GM21360 (cell line): Measurements from ENCODE around the gene DGKK.

ENCODE experiments used
- ATAC-seq: cut with Tn5 transposase; IDR thresholded peaks from one replicate; pipeline ENCODE4 v1.9.1; 2021; ENCODE audit warnings: mild to moderate bottlenecking, moderate library complexity; ENCODE audit not compliant: unreplicated experiment

Gene DGKK, protein sequence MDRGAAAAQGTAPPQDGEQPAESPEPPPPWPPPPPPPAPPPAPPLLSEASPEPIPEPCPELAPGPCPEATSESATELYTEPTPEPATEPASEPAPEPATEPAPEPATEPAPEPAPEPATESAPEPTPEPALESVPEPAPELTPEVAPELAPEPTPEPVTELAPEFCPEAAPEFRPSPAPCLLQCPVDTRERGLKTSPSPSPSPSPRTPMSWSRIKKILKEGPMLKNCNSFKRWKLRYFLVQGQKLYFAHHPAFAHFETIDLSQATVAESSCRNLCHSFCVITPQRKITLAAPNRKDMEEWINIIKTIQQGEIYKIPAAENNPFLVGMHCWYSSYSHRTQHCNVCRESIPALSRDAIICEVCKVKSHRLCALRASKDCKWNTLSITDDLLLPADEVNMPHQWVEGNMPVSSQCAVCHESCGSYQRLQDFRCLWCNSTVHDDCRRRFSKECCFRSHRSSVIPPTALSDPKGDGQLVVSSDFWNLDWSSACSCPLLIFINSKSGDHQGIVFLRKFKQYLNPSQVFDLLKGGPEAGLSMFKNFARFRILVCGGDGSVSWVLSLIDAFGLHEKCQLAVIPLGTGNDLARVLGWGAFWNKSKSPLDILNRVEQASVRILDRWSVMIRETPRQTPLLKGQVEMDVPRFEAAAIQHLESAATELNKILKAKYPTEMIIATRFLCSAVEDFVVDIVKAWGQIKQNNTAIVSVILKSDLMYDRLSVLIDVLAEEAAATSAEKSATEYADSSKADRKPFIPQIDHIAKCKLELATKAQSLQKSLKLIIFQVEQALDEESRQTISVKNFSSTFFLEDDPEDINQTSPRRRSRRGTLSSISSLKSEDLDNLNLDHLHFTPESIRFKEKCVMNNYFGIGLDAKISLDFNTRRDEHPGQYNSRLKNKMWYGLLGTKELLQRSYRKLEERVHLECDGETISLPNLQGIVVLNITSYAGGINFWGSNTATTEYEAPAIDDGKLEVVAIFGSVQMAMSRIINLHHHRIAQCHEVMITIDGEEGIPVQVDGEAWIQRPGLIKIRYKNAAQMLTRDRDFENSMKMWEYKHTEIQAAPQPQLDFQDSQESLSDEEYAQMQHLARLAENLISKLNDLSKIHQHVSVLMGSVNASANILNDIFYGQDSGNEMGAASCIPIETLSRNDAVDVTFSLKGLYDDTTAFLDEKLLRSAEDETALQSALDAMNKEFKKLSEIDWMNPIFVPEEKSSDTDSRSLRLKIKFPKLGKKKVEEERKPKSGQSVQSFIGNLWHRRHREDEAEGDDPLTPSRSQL

DNA sequence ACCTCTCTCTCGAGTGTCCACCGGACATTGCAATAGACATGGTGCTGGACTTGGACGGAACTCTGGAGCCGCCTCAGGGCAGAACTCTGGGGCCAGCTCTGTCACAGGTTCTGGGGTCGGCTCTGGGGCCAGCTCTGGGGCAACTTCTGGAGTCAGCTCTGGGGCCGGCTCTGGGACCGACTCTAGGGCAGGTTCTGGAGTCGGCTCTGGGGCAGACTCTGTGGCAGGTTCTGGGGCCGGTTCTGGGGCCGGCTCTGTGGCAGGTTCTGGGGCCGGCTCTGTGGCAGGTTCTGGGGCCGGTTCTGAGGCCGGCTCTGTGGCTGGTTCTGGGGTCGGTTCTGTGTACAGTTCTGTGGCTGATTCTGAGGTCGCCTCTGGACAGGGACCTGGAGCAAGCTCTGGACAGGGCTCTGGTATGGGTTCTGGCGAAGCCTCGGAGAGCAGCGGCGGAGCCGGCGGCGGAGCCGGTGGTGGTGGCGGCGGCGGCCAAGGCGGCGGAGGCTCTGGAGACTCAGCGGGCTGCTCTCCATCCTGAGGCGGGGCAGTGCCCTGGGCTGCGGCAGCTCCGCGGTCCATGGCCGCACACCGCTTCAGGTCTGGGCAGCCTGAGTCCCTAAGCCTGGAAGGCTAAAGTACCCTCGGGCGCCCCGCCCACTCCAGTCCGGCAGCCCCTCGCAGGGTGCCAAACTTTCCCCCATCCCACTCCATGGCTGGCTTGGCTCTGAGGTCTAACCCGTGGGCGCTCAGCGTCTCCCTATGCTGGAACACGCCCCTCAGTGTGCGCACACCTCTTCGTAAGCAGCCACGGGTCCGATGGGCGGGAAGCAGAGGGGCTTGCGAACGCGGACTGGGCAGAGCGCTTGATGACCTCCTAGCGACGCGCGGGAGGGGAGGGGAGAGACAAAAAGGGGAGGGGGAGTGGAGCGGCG is at the start of gene DGKK:
Gene DGKK (minus strand): TSS at position 723 of the 929 bp plus-strand sequence. CDS start 147 bp downstream, at position 576.
- ATAC-seq, result no peak

DNA sequence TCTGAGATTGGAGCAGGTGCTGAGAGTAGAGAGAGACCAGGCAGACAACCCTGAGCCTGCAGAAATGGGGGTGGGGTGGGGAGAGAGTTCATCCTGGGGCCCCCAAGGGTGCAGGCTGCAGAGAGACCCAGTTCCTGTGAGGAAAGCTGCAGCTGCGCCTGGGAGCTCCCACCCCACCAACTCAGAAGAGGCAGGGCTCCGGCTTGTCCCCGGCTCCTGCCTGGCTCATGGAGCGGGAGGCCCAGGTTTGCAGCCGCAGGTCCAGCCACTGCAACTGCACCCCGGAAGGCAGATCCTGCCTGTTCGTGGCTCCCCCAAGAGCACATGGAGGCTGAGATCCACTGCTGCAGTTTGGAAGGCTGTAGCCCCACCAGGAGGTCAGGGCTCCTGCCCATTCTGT is 44.2 kb upstream of the DGKK start:
- ATAC-seq, result no peak

DNA sequence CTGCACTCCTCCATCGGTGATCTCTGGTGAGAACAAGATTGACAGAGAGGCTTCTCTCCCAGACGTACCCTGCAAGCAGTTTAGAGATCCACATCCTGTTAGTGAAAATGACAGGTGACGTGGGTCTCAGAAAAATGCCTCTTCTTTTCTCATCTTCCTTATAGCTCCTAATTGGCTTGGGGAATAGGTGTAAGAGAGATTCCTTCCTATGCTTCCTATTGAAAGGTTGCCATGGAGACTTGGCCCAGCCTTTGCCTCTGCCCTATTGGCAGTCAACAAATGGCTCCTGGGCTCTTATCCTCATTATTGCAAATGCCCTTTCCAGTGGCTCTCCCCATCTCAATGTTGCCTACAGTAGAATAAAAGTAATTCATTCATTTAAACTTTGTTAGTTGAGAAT is 26.5 kb upstream of the DGKK start:
- no peak for ATAC-seq

DNA sequence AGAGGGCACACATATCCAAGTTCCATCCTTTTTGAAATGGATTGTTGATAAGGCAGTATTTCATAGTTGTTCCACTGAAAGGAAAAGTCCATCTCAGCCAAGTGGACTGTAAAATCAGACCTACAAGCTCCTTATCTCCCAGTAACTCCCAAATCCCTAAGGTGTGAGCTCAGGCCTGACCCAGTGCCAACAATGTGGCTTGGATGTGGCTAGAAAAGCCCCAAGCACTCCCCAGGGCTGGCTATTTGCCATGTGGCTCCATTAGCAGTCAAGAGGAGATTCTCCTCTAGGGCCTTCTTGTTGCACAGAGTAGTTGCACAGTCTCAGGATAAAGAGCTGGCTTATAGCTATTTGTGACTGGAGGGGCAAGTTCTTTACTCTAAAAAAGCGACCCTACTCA is 25.0 kb upstream of the DGKK start:
- no peak for ATAC-seq

DNA sequence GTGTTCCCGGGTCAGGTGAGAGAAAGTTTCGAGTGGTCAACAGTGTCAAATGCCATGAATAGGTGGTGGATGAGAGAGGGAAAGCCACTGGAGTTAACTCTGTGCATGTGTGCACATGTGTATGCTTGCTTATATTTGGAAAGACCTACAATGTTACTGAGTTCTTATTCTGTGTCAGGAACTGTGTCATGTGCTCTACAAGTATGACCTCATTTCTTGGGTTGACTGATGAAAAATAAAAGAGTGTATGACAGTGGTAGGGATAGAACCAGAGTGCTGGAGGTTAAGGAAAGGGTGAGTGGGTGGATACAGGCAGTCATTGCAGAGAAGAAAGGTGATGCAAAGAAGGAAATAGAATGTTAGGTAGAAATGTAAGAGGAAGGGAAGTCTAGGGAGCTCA is 22.1 kb upstream of the DGKK start:
- ATAC-seq, result no peak

DNA sequence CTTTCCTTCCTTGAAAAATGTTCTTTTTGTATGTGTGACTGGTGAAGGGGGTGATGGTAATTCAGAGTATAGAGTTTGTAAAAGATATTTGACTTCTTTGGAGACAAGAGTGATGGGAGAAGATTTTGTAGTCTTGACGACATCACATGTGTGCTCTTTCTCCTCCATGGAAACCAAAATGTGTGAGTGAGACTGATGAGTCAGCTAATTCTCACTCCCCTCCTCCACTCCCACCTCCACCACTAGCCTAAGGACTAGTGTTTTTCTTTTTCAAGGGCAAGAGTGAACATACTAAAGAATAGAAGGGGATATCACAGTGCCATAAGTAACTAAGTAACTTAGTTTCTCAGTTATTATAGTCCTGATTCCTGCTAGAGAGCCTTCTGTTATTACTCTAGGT is 14.0 kb upstream of the DGKK start:
- no peak for ATAC-seq

DNA sequence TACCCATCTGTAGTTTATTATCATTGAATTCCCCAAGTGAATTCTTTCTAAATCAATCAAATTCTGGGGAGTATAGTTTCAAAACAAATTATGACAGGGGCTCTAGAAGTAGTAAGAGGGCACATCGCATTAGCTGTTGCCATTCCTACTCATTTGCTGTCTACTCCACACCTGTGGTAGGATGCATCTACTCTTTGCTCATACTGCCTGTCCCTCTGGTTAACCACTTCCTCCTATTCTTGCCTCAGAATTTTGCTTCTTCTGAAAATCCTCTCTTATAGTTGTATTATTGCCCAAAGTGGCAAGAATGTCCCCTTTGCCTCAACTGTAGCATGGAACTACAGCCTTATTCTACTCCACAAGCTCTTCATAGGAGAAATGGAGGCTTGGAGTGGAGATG is 12.7 kb upstream of the DGKK start:
- no peak for ATAC-seq

DNA sequence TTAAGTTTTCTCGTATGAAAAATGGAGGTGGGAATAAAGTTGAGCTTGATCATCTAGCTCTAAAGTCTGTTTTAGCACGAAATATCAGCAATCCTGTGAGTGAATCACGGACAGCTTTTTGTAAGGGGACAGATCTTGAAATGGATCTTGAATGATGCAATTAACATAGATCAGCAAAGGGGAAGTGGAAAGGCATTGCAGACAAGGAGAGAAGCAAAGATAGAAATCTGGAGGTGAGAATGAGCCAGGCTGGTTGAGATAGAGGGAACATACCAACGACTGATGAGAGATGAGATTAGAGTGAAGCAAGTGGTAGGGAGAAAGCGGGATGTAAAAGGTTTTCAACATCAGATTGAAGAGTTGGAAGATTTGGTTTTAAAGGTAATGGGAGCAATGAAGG is 4.6 kb upstream of the DGKK start:
- ATAC-seq, result no peak

DNA sequence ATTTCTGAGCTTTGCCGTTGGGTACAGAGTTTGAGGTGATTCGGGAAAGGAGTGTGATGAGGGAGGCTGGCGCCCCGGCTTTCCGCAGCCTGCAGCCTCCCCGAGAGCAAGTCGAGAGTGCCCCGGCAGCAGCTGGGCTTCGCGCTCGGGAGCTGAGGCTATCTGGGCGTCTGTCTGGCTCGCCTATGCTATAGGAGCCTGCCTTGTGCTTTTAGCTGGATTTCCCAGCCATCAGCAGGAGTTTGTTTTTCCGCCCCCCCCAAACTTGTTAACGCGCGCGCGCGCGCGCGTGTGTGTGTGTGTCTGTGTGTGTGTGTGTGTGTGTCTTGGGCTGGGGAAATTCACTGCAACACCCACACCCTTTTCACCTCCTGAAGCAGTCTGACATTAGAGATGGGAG is 765 bp upstream of the DGKK start:
- no peak for ATAC-seq

DNA sequence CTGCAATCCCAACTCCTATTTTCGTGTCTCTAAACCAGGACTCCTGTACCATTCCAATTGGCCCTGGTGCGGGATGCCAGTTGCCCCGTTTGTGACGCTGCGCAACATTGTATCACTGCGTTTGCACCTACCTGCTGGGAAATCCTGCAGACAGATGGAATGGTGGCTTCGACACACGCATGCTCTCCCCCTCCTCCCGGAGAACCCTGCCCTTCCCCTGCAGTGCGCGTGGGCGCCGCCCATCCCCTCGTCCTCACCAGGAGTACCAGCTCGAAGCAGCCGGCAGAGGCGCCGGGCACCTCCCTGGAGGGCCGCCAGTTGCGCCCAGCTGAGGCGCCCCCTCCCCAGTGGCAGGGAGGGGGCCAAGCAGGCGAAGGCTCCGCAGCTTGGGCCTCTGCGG is 1.4 kb downstream of the DGKK start:
- no peak for ATAC-seq

DNA sequence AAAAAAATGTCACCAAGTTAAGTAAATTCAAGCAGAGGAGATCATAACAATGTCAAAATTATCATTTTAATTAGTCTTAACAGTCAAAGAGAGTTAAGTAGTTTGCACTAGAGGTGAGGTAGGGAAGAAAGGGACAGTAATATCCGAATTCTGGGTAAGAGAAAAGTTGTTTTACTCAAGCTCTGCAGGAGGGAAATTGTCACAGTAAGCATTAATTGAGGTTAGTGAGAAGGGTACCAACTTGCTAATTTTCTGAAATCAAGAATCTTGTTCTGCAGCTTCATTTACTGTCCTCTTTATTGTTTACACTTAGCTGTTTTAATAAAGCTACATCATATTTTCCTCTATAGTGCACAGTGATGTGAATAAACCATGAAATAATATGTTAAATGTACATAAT is 11.0 kb downstream of the DGKK start:
- no peak for ATAC-seq

DNA sequence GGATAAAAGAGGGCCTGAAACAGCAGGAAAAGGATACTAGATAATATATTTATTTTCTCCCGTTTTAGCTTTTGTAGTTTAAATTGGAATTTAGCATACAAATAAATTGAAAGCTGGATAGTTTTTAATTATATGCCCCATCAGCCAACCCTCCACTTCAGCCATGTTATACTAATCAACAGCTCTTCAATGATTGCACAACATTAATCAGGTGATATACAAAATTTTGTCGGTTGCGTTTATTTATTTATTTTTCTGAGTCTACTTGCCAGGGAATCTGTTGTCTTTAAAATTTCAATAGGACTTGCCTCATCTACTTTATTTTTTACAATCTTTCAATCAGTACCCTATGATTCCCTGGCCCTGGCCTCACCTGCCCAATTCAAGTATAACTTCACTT is 12.1 kb downstream of the DGKK start:
- no peak for ATAC-seq

DNA sequence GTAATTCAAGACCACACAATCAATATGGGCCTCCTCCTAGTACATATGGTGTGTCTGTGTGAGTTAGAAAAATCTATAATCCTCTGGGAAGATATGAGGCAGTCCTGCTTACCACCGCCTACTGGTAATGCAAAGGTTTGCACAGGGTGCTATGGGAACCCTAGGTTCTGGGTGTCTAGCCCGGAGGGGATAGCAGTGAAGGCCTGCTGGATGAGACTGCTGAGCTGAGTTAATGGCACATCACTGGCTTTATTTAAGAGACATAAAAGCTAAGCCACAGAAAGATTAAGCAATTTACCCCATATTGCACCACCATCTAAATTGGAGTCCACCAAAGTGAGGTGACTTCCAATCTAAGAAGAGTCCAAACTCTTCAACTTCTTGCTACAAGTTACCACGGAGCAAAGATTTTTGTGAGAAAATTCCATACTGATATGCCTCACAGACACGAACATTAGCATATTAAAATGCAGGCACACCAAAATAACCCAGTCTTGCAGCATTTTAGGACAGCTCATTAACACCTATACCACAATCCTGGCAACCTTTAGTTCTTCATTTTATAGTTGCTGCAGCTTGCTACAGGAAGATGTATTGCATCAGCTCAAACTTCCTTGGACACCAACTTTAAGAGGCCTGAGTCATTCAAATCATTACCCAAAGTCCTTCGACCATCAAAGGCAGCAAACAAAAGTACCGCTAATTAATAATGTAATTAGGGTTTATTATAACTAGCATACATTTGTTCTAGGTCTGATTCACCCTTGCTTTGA is 13.7 kb downstream of the DGKK start:
- no peak for ATAC-seq

DNA sequence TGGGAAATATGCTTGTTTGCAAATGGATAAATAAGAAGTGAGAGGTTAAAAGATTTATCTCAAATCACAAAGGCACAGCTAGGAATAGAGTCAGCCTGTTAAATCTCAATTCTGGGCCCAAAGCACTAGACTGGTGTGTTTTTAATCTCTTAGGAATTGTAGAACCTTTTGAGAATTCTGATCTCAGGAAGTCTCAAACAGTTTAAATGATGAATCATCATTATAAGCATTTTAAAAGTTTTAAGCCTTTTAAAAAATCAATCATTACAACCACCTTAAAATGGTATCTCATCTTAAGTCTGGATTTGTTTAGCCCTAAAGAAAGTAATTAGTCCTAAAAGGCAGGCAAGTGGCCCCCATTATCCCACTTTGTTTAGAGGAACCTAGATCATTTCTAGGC is 17.8 kb downstream of the DGKK start:
- no peak for ATAC-seq

DNA sequence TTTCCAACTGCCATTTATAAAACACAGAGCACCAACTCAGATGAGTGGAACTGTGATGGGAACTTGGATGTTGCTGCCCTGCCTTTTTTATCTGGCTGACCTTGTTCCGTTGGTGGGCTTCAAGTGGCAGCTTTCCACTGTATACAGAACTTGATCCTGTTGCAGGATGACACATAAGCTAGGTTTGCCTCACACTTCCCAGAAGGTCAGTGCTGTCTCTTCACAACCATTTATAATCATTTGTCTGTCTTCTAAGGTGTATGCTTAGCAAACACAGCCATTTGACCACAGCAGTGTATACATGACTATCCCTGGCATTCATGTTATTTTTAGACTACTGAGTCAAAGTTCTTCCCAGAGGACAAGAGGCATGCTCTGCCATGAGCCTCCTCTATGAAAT is 20.3 kb downstream of the DGKK start:
- ATAC-seq, result no peak

DNA sequence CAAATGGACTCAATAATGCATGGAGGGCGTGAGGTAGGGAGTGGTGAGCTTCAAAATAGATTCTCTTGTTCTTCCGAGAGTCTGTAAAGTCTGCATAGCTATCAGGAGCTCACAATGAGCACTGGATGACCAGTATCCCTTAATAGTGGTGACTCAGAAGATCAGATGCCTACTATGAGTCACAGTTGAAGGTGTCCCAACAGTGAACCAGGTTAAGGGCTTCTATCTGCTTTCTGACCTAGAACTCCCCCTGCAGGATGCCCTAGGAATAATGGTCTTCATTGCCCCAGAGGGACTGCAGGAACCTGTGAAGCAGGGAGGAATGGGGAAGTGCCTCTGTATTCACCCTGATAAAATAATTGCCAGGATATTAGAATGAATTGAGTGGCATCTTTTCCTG is 22.1 kb downstream of the DGKK start:
- no peak for ATAC-seq

DNA sequence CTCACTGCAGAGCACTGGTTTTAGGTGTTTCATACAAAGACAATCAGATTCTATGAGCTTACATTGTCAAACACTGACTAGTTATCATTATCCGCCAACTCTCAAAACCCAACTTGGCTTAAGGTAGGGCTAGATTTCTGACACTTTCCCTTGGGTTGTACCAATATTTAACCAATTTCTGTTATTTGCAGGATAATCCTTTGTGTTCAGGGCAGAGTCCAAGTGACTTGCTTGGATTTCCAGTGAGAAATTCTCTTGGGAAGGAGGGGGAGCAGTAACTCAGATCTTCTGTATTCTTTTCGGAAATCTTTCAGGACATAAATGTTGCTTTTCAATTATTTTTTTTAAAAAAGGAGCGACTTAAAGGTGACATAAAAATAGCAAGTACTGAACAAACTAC is 23.1 kb downstream of the DGKK start:
- ATAC-seq, result no peak

DNA sequence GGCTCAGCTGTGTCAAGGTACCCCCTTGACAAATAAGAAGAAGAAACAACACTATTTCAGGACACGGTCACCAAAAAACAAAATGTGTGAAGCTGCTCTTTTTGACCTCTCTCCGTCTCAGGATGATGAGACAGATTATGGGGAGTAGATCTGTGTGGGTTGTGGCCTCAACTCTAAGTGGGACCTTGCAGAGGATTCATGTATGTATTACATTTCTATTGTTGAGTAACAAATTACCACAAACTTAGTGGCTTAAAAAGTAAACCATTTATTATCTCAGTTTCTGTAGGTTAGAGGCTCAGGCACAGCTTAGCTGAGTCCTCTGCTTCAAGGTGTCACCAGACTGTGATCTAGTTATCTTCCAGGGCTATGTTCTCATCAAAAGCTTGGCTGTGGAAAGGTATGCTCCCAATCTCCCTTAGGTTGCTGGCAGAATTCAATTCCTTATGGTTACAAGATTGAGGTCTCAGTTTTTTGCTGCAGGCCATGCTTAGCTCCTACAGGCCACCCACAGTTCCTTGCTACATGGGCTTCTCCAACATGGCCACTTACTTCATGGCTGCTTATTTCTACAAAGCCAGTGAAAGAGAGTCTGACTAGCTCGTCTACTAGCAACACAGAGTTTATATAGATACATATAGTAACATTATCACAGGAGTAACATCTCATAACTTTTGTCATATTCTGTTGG is 28.1 kb downstream of the DGKK start:
- ATAC-seq, result no peak

DNA sequence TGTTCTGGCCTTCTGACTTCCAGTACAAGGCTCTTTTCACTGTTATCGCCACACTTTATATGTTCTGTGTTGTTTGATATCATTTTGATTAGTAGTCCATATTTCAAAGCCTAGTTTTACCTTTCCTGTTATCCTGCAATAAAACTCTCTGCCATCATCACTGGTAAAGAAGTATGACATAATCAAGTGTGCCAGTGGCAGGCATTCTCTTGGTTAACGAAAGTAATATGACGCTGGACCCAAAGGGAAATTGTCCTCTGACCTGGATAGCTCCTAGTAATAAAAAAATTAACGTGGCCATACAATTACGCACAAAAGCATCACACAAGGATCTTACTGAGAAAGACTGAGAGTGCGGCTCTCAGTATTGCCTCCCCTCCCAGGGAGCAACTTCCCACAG is 33.8 kb downstream of the DGKK start:
- no peak for ATAC-seq
